Adrenal gland (tissue), 12 donors: ENCODE measurements around the gene ARID5B. TPM values are rescaled to one million over a fixed set of nuclear protein-coding genes. Genes with fewer than 3 reads are reported as not detected.

Experiments used
- DNase-seq, 7 donors: peaks; one replicate each; pipeline ENCODE4 v3.0.0-alpha.2; 2019 to 2020
- H3K27ac ChIP-seq, 5 donors: fragments of 200-600 bp; sonication (generic) in 4 of 5; 1 replicate in 3 of 5; 2 replicates in 2 of 5; pipeline versions ENCODE4 v1.5.1 to v1.8.0; 2016 to 2020; ENCODE audit warnings: mild to moderate bottlenecking in 1 of 5
- H3K27me3 ChIP-seq: fragments of 200-600 bp; 2 replicates; pipeline ENCODE4 v1.8.0; 2021
- H3K36me3 ChIP-seq, 2 donors: fragments of 200-600 bp; replicated peaks in 1 of 2; 1 replicate in 1 of 2; 2 replicates in 1 of 2; pipeline versions ENCODE4 v1.5.1 to v1.8.0; 2018 to 2022
- H3K4me1 ChIP-seq, 2 donors: fragments of 200-600 bp; replicated peaks in 1 of 2; 1 replicate in 1 of 2; 2 replicates in 1 of 2; pipeline versions ENCODE4 v1.5.1 to v1.8.0; 2018 to 2021
- H3K4me3 ChIP-seq, 4 donors: fragments of 200-600 bp; sonication (generic) in 3 of 4; one replicate each; pipeline ENCODE4 v1.5.1; 2016 to 2018
- H3K9me3 ChIP-seq, 3 donors: fragments of 200-600 bp; sonication (generic) in 1 of 3; replicated peaks in 1 of 3; 1 replicate in 2 of 3; 2 replicates in 1 of 3; pipeline versions ENCODE4 v1.5.1 to v1.8.0; 2016 to 2021
- POLR2A ChIP-seq, 2 donors: fragments of 450-650 bp; IDR thresholded peaks; one replicate each; pipeline ENCODE4 v1.6.1; 2017; ENCODE audit warnings: antibody characterized with exemption in 2 of 2, mild to moderate bottlenecking in 2 of 2, moderate library complexity in 1 of 2
- WGBS, 4 donors: extraction: QIAGEN DNeasy Blood & Tissue Kit in 2 of 4; methylation state at CpG; one replicate each; pipeline versions ENCODE4 v1.1.5 to v1.1.7; 2013 to 2017; 5-methylcytosine and 5-hydroxymethylcytosine counted together
- intact Hi-C, 2 donors: fragments of 100-400 bp; cut with DNase I; formaldehyde crosslinking; loops; one replicate each; pipeline versions ENCODE4 v1.14.1 to v1.15.0; 2022 to 2023
- polyA plus RNA-seq, 3 donors: library from polyadenylated mRNA; stranded (reverse); fragments of 200-250 nt in 2 of 3; fragments of 350-450 nt in 1 of 3; fragmentation: Illumina TruSeq in 1 of 3; extraction: RNeasy Lipid Tissue Mini Kit (QIAGEN cat#74804) in 1 of 3; gene quantifications; one replicate each; pipeline ENCODE4 v1.2.3, GENCODE V29; 2013 to 2014
- total RNA-seq, 9 donors: library from RNA; depleted of rRNA in 4 of 9; stranded (reverse); fragments of >200 nt in 4 of 9; fragments of 120-200 nt in 1 of 9; fragmentation: NEBNext Ultra II Directional in 1 of 9; extraction: Animal tissue kit (Norgen Biotek cat#: 25700) in 1 of 9; gene quantifications; one replicate each; pipeline versions ENCODE4 v1.1.0 to v1.2.4, GENCODE V29; 2013 to 2023
- TF ChIP-seq, protein P1 (sequence below), 6 experiments: fragments of 450-650 bp in 4 of 6; fragments of 200-600 bp in 2 of 6; sonication (generic) in 1 of 6; IDR thresholded peaks; 1 replicate in 5 of 6; 2 replicates in 1 of 6; pipeline versions ENCODE4 v1.5.1 to v1.8.0; 2016 to 2021; ENCODE audit warnings: antibody characterized with exemption in 6 of 6, mild to moderate bottlenecking in 2 of 6, moderate library complexity in 1 of 6
- donor health status: healthy with polysubstance abuse.
- donor health status: Bipolar disorder and iron deficiency.
- donor health status: DM: yes; HTN: yes; CAD: no.
- donor health status: DM: no; HTN: no; CAD: no.
- donor health status: DM: no; HTN: no; CAD: no.
- donor health status: DM: yes; HTN: yes; CAD: no.

Gene ARID5B
- total and polyA plus RNA-seq, 12 donors = 5.7 to 42.4 (median 23.8) TPM

DNA sequence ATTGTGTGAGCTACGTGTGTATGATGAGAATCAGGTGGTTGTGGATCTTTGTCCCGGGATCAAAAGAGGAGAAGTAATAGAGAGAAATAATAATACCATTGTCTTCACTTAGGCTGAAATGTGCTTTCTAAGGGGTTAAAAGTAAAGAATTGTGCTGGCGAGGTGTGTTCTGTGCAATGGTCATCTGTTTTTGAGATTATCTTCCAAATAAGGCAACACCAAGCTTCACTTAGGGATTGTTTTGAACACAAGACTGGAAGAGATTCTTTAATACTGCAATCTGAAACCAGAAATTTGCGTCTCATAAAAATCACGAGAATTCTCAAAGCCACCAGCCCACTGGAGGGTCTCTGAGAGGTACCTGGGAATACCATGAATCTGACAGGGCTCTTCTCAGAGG lies 84.2 kb downstream of the ARID5B start:
- 87 to 96% (median 90%) methylated on average over 5 of the region's 5 CpGs for WGBS, 4 donors
- H3K27ac ChIP-seq = no peak overlapping the region
- intact Hi-C loops = no loop called here

DNA sequence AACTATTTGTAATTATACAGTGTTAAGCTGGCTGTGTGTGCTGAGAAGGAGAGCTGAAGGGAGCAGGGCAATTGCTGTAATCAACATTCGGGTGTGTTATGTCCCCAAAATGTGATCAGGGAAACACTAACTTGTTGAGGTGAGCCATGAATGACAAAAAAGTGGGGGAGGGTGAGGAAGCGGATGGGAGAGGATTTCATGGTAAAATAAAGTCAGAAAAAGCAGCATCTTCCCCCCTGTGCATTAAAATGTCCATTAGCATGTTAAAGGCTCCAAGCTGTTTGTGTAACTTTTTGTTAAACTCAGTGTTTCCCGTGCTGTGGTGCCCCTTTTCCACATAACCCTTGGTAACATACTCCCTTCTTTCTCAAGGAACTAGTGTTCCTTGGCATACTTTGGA lies 84.9 kb downstream of the ARID5B start:
- no peak for DNase-seq
- no peak overlapping the region for H3K27ac ChIP-seq
- no peaks in the 10 kb centered on the region for H3K36me3 ChIP-seq
- no peaks in the 10 kb centered on the region for H3K27me3 ChIP-seq
- H3K9me3 ChIP-seq = no peaks in the 10 kb centered on the region
- no peak overlapping the region for H3K4me3 ChIP-seq
- peaks cover 6 to 18% of the 10 kb centered on the region in 2 donors for H3K4me1 ChIP-seq
- intact Hi-C loops = no loop called here
- 77 to 87% (median 85%) methylated on average over 3 of the region's 3 CpGs for WGBS, 4 donors
- no peak for TF ChIP-seq POLR2A (IDR thresholded peaks at IDR 0.05)
- TF ChIP-seq, protein P1, sequence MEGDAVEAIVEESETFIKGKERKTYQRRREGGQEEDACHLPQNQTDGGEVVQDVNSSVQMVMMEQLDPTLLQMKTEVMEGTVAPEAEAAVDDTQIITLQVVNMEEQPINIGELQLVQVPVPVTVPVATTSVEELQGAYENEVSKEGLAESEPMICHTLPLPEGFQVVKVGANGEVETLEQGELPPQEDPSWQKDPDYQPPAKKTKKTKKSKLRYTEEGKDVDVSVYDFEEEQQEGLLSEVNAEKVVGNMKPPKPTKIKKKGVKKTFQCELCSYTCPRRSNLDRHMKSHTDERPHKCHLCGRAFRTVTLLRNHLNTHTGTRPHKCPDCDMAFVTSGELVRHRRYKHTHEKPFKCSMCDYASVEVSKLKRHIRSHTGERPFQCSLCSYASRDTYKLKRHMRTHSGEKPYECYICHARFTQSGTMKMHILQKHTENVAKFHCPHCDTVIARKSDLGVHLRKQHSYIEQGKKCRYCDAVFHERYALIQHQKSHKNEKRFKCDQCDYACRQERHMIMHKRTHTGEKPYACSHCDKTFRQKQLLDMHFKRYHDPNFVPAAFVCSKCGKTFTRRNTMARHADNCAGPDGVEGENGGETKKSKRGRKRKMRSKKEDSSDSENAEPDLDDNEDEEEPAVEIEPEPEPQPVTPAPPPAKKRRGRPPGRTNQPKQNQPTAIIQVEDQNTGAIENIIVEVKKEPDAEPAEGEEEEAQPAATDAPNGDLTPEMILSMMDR (IDR thresholded peaks at IDR 0.05) = no peak

More for the DNA sequence above, 84.2 kb downstream of the ARID5B start:
- TF ChIP-seq POLR2A (IDR thresholded peaks at IDR 0.05) = no peak
- TF ChIP-seq, protein P1 (IDR thresholded peaks at IDR 0.05) = no peak
- no peak for DNase-seq
- H3K4me1 ChIP-seq = peaks cover 6 to 18% of the 10 kb centered on the region in 2 donors
- H3K36me3 ChIP-seq = no peaks in the 10 kb centered on the region
- no peaks in the 10 kb centered on the region for H3K27me3 ChIP-seq
- no peak overlapping the region for H3K4me3 ChIP-seq
- H3K9me3 ChIP-seq = no peaks in the 10 kb centered on the region

DNA sequence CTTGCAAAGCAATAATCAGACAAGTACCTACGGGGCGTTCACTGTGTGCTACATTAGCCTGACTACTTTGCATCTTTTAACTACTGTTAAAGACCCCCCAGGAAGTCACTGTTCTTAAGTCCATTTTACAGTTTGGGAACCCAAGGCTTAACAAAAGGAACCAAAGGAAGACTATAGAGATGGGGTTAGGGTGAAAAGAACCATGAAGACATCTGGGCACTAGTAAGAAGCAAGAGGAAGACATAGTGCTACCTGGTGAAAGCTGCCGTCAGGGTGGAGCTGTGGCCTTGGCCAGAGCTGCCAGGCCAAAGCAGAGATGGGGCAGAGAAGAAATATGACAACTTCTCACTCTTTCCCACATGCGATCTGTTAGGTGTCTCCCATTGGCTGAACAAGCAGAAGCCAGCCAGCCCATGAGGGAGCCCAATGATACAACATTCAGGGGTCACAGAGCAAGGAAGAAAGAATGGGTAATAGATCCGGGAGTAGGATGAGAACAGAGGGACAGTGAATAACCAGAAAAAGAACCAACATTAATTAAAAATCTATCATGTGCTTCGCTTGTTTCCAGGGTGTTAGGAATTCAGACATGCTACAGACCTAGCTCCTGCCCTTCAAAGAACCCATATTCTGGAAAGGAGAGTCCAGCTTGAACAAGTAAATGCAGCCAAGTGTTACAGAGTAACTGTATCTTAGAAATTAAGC lies 85.4 kb downstream of the ARID5B start:
- Histone ChIP-seq H3K27me3 (no peaks in the 10 kb centered on the region), H3K4me1 (peaks cover 7 to 19% of the 10 kb centered on the region in 2 donors), H3K36me3 (no peaks in the 10 kb centered on the region), H3K27ac (no peak overlapping the region), H3K4me3 (no peak overlapping the region), H3K9me3 (no peaks in the 10 kb centered on the region)
- no peak for TF ChIP-seq POLR2A (IDR thresholded peaks at IDR 0.05)
- TF ChIP-seq, protein P1 (IDR thresholded peaks at IDR 0.05) = no peak
- 82 to 87% (median 84%) methylated on average over 6 of the region's 6 CpGs for WGBS, 4 donors
- no peak for DNase-seq
- intact Hi-C loops = no loop called here

DNA sequence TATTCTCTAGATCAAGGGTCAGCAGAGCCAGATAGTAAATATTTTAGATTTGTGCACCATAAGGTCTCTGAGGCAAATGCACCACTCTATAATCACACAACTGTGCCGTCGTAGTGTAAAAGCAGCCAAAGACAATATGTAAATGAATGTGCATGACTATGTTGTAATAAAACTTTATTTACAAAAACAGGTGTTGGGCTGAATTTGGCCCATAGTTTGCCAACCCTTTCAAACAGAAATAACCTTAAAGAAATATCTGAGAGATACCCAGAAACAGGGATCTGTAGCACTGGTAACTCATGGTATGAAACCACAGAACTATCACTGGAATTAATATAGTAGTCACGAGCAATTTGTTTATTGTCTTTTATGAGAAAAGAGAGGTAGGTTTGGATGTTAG lies 86.0 kb downstream of the ARID5B start:
- peak overlapping the region in 2 of 5 donors; percentile 4 to 30 for H3K27ac ChIP-seq
- DNase-seq = no peak
- no peak overlapping the region for H3K4me3 ChIP-seq
- WGBS, 4 donors = 82 to 92% (median 86%) methylated on average over 3 of the region's 3 CpGs
- H3K4me1 ChIP-seq = peaks cover 13 to 25% of the 10 kb centered on the region in 2 donors
- TF ChIP-seq, protein P1 (IDR thresholded peaks at IDR 0.05) = no peak
- no peak for TF ChIP-seq POLR2A (IDR thresholded peaks at IDR 0.05)
- intact Hi-C loops = no loop called here
- no peaks in the 10 kb centered on the region for H3K36me3 ChIP-seq
- no peaks in the 10 kb centered on the region for H3K9me3 ChIP-seq
- H3K27me3 ChIP-seq = no peaks in the 10 kb centered on the region
